Liver (tissue), 3 donors: ENCODE results near the gene TPBGL.

ENCODE experiments used
- GABPA ChIP-seq, 2 donors: IDR thresholded peaks in 1 of 2; conservative IDR thresholded peaks in 1 of 2; 2 replicates each; pipeline ENCODE4 v1.6.1; 2016; ENCODE audit warnings: antibody characterized with exemption in 2 of 2, mild to moderate bottlenecking in 1 of 2, moderate library complexity in 1 of 2
- JUND ChIP-seq, 2 donors: IDR thresholded peaks; 2 replicates each; pipeline ENCODE4 v1.6.1; 2016; ENCODE audit warnings: antibody characterized with exemption in 2 of 2
- RAD21 ChIP-seq, 2 donors: IDR thresholded peaks; 2 replicates each; pipeline ENCODE4 v1.6.1; 2016; ENCODE audit warnings: antibody characterized with exemption in 2 of 2, mild to moderate bottlenecking in 2 of 2
- TAF1 ChIP-seq: conservative IDR thresholded peaks from 2 replicates; pipeline ENCODE4 v1.6.1; 2016; ENCODE audit warnings: antibody characterized with exemption, mild to moderate bottlenecking
- YY1 ChIP-seq: IDR thresholded peaks from 2 replicates; pipeline ENCODE4 v1.6.1; 2016; ENCODE audit warnings: antibody characterized with exemption, mild to moderate bottlenecking
- TF ChIP-seq, protein P1 (sequence below): fragments of 150-350 bp; IDR thresholded peaks from 2 replicates; pipeline ENCODE4 v1.5.1; 2017; ENCODE audit warnings: improper control_type of control experiment, low read depth, low read length; ENCODE audit not compliant: missing input control
- donor health status: healthy.
- donor health status: healthy.

DNA sequence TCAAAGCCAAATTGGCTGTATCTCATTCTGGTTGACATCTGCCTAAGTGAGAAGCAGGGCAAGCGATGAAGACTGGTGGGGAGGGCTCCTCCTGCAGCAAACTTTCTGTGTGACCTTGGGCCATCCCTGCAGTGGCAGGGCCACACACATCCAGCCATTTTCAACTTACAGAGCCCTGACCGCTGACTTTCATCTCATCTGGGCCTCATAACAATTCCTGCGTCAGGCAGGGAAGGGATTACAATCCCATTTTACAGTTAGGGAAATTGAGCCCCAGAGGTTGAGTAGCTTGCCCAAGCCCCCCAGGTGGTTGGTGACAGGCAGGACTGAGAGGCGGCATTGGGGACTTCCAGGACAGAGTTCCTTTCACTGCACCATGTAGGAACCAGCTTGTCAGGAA is 21.9 kb downstream of the TPBGL start:
- TF ChIP-seq RAD21 (IDR thresholded peaks at IDR 0.05): no peak
- TF ChIP-seq JUND (IDR thresholded peaks at IDR 0.05): no peak
- TF ChIP-seq, protein P1, sequence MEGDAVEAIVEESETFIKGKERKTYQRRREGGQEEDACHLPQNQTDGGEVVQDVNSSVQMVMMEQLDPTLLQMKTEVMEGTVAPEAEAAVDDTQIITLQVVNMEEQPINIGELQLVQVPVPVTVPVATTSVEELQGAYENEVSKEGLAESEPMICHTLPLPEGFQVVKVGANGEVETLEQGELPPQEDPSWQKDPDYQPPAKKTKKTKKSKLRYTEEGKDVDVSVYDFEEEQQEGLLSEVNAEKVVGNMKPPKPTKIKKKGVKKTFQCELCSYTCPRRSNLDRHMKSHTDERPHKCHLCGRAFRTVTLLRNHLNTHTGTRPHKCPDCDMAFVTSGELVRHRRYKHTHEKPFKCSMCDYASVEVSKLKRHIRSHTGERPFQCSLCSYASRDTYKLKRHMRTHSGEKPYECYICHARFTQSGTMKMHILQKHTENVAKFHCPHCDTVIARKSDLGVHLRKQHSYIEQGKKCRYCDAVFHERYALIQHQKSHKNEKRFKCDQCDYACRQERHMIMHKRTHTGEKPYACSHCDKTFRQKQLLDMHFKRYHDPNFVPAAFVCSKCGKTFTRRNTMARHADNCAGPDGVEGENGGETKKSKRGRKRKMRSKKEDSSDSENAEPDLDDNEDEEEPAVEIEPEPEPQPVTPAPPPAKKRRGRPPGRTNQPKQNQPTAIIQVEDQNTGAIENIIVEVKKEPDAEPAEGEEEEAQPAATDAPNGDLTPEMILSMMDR: no peak
- TF ChIP-seq YY1: no peak
- TF ChIP-seq TAF1: no peak
- no peak for TF ChIP-seq GABPA (IDR thresholded peaks at IDR 0.05 in 1 of 2, conservative IDR thresholded peaks at IDR 0.05 in 1 of 2)
